H9 (cell line): Measurements from ENCODE around the gene ATXN10. TPM values are rescaled to one million over a fixed set of nuclear protein-coding genes. Genes with fewer than 3 reads are reported as not detected.

Experiments
- DNase-seq: peaks from one replicate; pipeline ENCODE4 v3.0.0-alpha.2; 2017
- H2AFZ ChIP-seq: one replicate; pipeline ENCODE4 v1.6.1; 2013; ENCODE audit warnings: mild to moderate bottlenecking, low read length, control low read depth, moderate library complexity
- H2AK5ac ChIP-seq: 2 replicates; pipeline ENCODE4 v1.6.1; 2013; ENCODE audit warnings: low read length, control low read depth, mixed read lengths; ENCODE audit not compliant: insufficient read length
- H2BK120ac ChIP-seq: one replicate; pipeline ENCODE4 v1.6.1; 2013; ENCODE audit warnings: low read depth, mild to moderate bottlenecking, low read length, control low read depth, inconsistent platforms; ENCODE audit not compliant: poor library complexity, severe bottlenecking
- H2BK12ac ChIP-seq: 2 replicates; pipeline ENCODE4 v1.6.1; 2013; ENCODE audit warnings: low read length, control low read depth, mixed read lengths, low read depth; ENCODE audit not compliant: insufficient read length
- H2BK15ac ChIP-seq: 2 replicates; pipeline ENCODE4 v1.6.1; 2013; ENCODE audit warnings: low read depth, low read length, control low read depth
- H2BK20ac ChIP-seq: one replicate; pipeline ENCODE4 v1.6.1; 2013; ENCODE audit warnings: low read depth, mild to moderate bottlenecking, low read length, control low read depth, inconsistent platforms; ENCODE audit not compliant: poor library complexity, severe bottlenecking
- H2BK5ac ChIP-seq: 2 replicates; pipeline ENCODE4 v1.6.1; 2013; ENCODE audit warnings: low read length, control low read depth, mixed read lengths; ENCODE audit not compliant: insufficient read length
- H3K14ac ChIP-seq: 2 replicates; pipeline ENCODE4 v1.6.1; 2013; ENCODE audit warnings: low read length, control low read depth; ENCODE audit not compliant: insufficient read depth
- H3K18ac ChIP-seq: 2 replicates; pipeline ENCODE4 v1.6.1; 2013; ENCODE audit warnings: low read depth, mild to moderate bottlenecking, mixed read lengths, low read length, control low read depth; ENCODE audit not compliant: insufficient read length
- H3K23ac ChIP-seq: 2 replicates; pipeline ENCODE4 v1.6.1; 2013; ENCODE audit warnings: low read length, control low read depth, mixed read lengths, low read depth; ENCODE audit not compliant: insufficient read length
- H3K23me2 ChIP-seq: 2 replicates; pipeline ENCODE4 v1.6.1; 2013; ENCODE audit warnings: low read depth, mild to moderate bottlenecking, mixed read lengths, low read length, control low read depth; ENCODE audit not compliant: insufficient read length, poor library complexity, severe bottlenecking
- H3K27ac ChIP-seq: 2 replicates; pipeline ENCODE4 v1.5.1; 2013; ENCODE audit warnings: low read length, control low read depth, mixed read lengths, low read depth; ENCODE audit not compliant: insufficient read length
- H3K27me3 ChIP-seq: 2 replicates; pipeline ENCODE4 v1.6.1; 2013; ENCODE audit warnings: low read length, control low read depth, inconsistent platforms; ENCODE audit not compliant: insufficient read depth
- H3K4ac ChIP-seq: 2 replicates; pipeline ENCODE4 v1.6.1; 2013; ENCODE audit warnings: low read depth, mild to moderate bottlenecking, control low read depth, inconsistent platforms, low read length, moderate library complexity
- H3K4me1 ChIP-seq: 2 replicates; pipeline ENCODE4 v1.6.1; 2013; ENCODE audit warnings: low read length, control low read depth, inconsistent platforms; ENCODE audit not compliant: insufficient read depth
- H3K4me2 ChIP-seq: 2 replicates; pipeline ENCODE4 v1.6.1; 2013; ENCODE audit warnings: low read length, control low read depth, mixed read lengths; ENCODE audit not compliant: insufficient read length, insufficient read depth
- H3K56ac ChIP-seq: 2 replicates; pipeline ENCODE4 v1.6.1; 2013; ENCODE audit warnings: low read depth, mild to moderate bottlenecking, mixed read lengths, low read length, control low read depth; ENCODE audit not compliant: insufficient read length
- H3K79me1 ChIP-seq: 2 replicates; pipeline ENCODE4 v1.6.1; 2013; ENCODE audit warnings: low read depth, mild to moderate bottlenecking, moderate library complexity, low read length, control low read depth, inconsistent platforms; ENCODE audit not compliant: insufficient read depth, poor library complexity, severe bottlenecking
- H3K79me2 ChIP-seq: 2 replicates; pipeline ENCODE4 v1.6.1; 2013; ENCODE audit warnings: low read length, control low read depth, inconsistent platforms; ENCODE audit not compliant: insufficient read depth
- H3K9ac ChIP-seq: 2 replicates; pipeline ENCODE4 v1.6.1; 2013; ENCODE audit warnings: low read length, control low read depth, mixed read lengths; ENCODE audit not compliant: insufficient read length; ENCODE audit errors: extremely low read depth
- H3K9me3 ChIP-seq: one replicate; pipeline ENCODE4 v1.6.1; 2013; ENCODE audit warnings: low read depth, low read length, inconsistent platforms; ENCODE audit not compliant: control insufficient read depth
- H3T11ph ChIP-seq: one replicate; pipeline ENCODE4 v1.6.1; 2013; ENCODE audit warnings: mild to moderate bottlenecking, low read length, control low read depth, inconsistent platforms
- H4K20me1 ChIP-seq: one replicate; pipeline ENCODE4 v1.6.1; 2013; ENCODE audit not compliant: control insufficient read depth, insufficient read length, insufficient read depth
- H4K5ac ChIP-seq: 2 replicates; pipeline ENCODE4 v1.6.1; 2013; ENCODE audit warnings: low read depth, mild to moderate bottlenecking, mixed read lengths, low read length, control low read depth; ENCODE audit not compliant: insufficient read length
- H4K8ac ChIP-seq: replicated peaks from 2 replicates; pipeline ENCODE4 v1.6.1; 2013; ENCODE audit warnings: low read length, control low read depth, mixed read lengths, low read depth; ENCODE audit not compliant: insufficient read length
- H4K91ac ChIP-seq: 2 replicates; pipeline ENCODE4 v1.6.1; 2013; ENCODE audit warnings: low read depth, mild to moderate bottlenecking, moderate library complexity, mixed read lengths, low read length, control low read depth; ENCODE audit not compliant: insufficient read length
- H3K27ac Mint-ChIP-seq, 3 experiments: 2 replicates in 2 of 3; 3 replicates in 1 of 3; pipeline ENCODE4 v1.8.0; 2020 to 2021; ENCODE audit warnings: mixed read lengths in 3 of 3, mild to moderate bottlenecking in 1 of 3, moderate library complexity in 1 of 3
- H3K27me3 Mint-ChIP-seq: 2 replicates; pipeline ENCODE4 v1.8.0; 2021; ENCODE audit warnings: low read depth, mild to moderate bottlenecking, moderate library complexity, mixed read lengths
- H3K36me3 Mint-ChIP-seq, 3 experiments: 2 replicates in 2 of 3; 3 replicates in 1 of 3; pipeline ENCODE4 v1.8.0; 2020 to 2021; ENCODE audit warnings: low read depth in 3 of 3, mixed read lengths in 3 of 3; ENCODE audit not compliant: insufficient read depth in 1 of 3
- H3K4me1 Mint-ChIP-seq, 2 experiments: 2 replicates each; pipeline ENCODE4 v1.8.0; 2020; ENCODE audit warnings: mixed read lengths in 2 of 2
- H3K4me3 Mint-ChIP-seq, 2 experiments: 2 replicates in 1 of 2; 3 replicates in 1 of 2; pipeline ENCODE4 v1.8.0; 2020 to 2021; ENCODE audit warnings: mild to moderate bottlenecking in 2 of 2, mixed read lengths in 2 of 2, moderate library complexity in 1 of 2
- H3K9me3 Mint-ChIP-seq, 2 experiments: 2 replicates in 1 of 2; 3 replicates in 1 of 2; pipeline ENCODE4 v1.8.0; 2020; ENCODE audit warnings: mild to moderate bottlenecking in 2 of 2, mixed read lengths in 2 of 2, moderate library complexity in 1 of 2
- CTCF ChIP-seq: fragments of 200-600 bp; sonication (generic); conservative IDR thresholded peaks from 3 replicates; pipeline ENCODE4 v1.8.0; 2021; ENCODE audit warnings: antibody characterized with exemption, mild to moderate bottlenecking
- WGBS: extraction: QIAGEN DNeasy Blood & Tissue Kit; methylation state at CpG from one replicate; pipeline ENCODE4 v1.1.7; 2013; ENCODE audit warnings: missing lambda C conversion rate, low lambda C conversion rate, mixed read lengths; ENCODE audit not compliant: insufficient read length; ENCODE audit errors: extremely low coverage; 5-methylcytosine and 5-hydroxymethylcytosine counted together
- total RNA-seq: library from RNA; stranded (reverse); gene quantifications from 2 replicates; pipeline ENCODE4 v1.2.1, GENCODE V29; 2021

Gene ATXN10
- total RNA-seq, 1 experiment from 2014 or later, result 210 TPM

GRCh38 chr22:45776313-45776585, 104.6 kb downstream of the ATXN10 start:
- H3K23ac ChIP-seq, result no peak overlapping the region
- H2AK5ac ChIP-seq, result no peak overlapping the region
- Mint-ChIP-seq H3K27ac (no peak overlapping the region; a peak in 1 of 7 replicates), H3K4me1 (peaks cover 31 to 38% of the 10 kb centered on the region in 2 experiments), H3K4me3 (no peak overlapping the region), H3K9me3 (no peaks in the 10 kb centered on the region; a peak in 1 of 5 replicates), H3K36me3 (peaks cover 3 to 10% (median 7%) of the 10 kb centered on the region in 3 experiments), H3K27me3 (no peaks in the 10 kb centered on the region)
- H4K5ac ChIP-seq, result no peak overlapping the region
- no peak overlapping the region for H3K18ac ChIP-seq
- H3K9ac ChIP-seq, result no peak overlapping the region
- H2BK12ac ChIP-seq, result no peak overlapping the region
- no peak overlapping the region for H2BK120ac ChIP-seq
- H3K79me2 ChIP-seq, result peaks cover 3% of the 10 kb centered on the region; the same call in 1 of the 2 replicates
- H3T11ph ChIP-seq, result no peak overlapping the region
- H3K56ac ChIP-seq, result no peak overlapping the region
- H4K91ac ChIP-seq, result no peak overlapping the region
- no peak overlapping the region for H2BK5ac ChIP-seq
- H2BK15ac ChIP-seq, result no peak overlapping the region
- H4K8ac ChIP-seq, result no peak overlapping the region
- H3K23me2 ChIP-seq, result no peaks in the 10 kb centered on the region
- H3K4me2 ChIP-seq, result no peak overlapping the region
- no peak overlapping the region for H3K27ac ChIP-seq
- no peaks in the 10 kb centered on the region for H3K27me3 ChIP-seq
- no peaks in the 10 kb centered on the region for H3K79me1 ChIP-seq
- H3K4me1 ChIP-seq, result no peaks in the 10 kb centered on the region
- no peaks in the 10 kb centered on the region for H3K9me3 ChIP-seq
- WGBS, result no CpG with 5 or more reads among the region's 2 CpGs
- DNase-seq, result no peak
- no peak for TF ChIP-seq CTCF
- peaks cover 3% of the 10 kb centered on the region for H4K20me1 ChIP-seq
- H2BK20ac ChIP-seq, result no peak overlapping the region
- H3K4ac ChIP-seq, result no peak overlapping the region
- no peak overlapping the region for H3K14ac ChIP-seq
- no peak overlapping the region for H2AFZ ChIP-seq
